ENCODE measurements around the gene HSD17B3. TPM values are rescaled to one million over a fixed set of nuclear protein-coding genes. Genes with fewer than 3 reads are reported as not detected.
"Not testable (repeated sequence)": the region's sequence is repeated elsewhere in the genome, so short reads cannot be mapped to it uniquely, and the experiment has no call there.

The HSD17B3 gene
- total RNA-seq, 2 donors from 2014 or later = 1.4 to 4.9 TPM

DNA sequence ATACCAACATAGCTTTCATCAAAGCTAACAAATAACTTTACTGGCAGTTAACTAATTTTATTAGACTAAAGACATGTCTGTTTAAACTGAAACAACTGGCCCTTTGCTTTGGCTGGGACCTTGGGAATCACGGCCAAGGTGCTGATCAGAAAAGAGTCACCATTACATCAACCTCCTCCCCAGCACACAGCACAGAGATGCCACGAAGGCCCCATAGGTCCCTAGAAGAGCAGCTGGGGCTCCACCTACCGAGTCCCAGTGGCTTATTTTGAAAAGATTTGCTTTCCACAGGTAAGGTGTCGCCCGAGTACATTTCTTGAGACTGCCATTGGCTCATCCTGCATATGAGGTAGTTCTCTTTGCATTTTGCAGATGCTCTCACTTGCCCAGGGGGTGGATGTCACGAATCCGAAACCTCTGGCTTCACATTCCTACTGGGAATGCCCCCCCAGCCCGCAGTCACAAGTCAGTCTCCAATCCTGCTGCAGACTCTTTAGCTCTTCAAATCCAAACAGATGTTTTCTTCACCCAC is 18.8 kb upstream of the HSD17B3 start:
- H3K36me3 ChIP-seq = peaks cover 8% of the 10 kb centered on the region
- no peak for TF ChIP-seq CTCF (IDR thresholded peaks at IDR 0.05)
- no peaks in the 10 kb centered on the region for H3K4me1 ChIP-seq (ENCODE audit: control insufficient read depth in 1 of 2, low read depth in 2 of 2)
- no peaks in the 10 kb centered on the region for H3K9me3 ChIP-seq
- DNase-seq (ENCODE audit: low spot score) = no peak
- no peaks in the 10 kb centered on the region for H3K27me3 ChIP-seq (replicated peaks; ENCODE audit: insufficient read depth)
- ATAC-seq (ENCODE audit: insufficient number of reproducible peaks, low FRiP score, low read depth) = no peak
- H3K27ac ChIP-seq = no peak overlapping the region
- H3K4me3 ChIP-seq = no peak overlapping the region

GRCh38 chr9:96318921-96319565 is 17.1 kb upstream of the HSD17B3 start:
- no peak for ATAC-seq (ENCODE audit: insufficient number of reproducible peaks, low FRiP score, low read depth)
- H3K27me3 ChIP-seq (replicated peaks; ENCODE audit: insufficient read depth) = no peaks in the 10 kb centered on the region
- no peaks in the 10 kb centered on the region for H3K9me3 ChIP-seq
- peaks cover 8% of the 10 kb centered on the region for H3K36me3 ChIP-seq
- no peaks in the 10 kb centered on the region for H3K4me1 ChIP-seq (ENCODE audit: control insufficient read depth in 1 of 2, low read depth in 2 of 2)
- no peak overlapping the region for H3K4me3 ChIP-seq
- H3K27ac ChIP-seq = no peak overlapping the region
- no peak for DNase-seq (ENCODE audit: low spot score)
- no peak for TF ChIP-seq CTCF (IDR thresholded peaks at IDR 0.05)

DNA sequence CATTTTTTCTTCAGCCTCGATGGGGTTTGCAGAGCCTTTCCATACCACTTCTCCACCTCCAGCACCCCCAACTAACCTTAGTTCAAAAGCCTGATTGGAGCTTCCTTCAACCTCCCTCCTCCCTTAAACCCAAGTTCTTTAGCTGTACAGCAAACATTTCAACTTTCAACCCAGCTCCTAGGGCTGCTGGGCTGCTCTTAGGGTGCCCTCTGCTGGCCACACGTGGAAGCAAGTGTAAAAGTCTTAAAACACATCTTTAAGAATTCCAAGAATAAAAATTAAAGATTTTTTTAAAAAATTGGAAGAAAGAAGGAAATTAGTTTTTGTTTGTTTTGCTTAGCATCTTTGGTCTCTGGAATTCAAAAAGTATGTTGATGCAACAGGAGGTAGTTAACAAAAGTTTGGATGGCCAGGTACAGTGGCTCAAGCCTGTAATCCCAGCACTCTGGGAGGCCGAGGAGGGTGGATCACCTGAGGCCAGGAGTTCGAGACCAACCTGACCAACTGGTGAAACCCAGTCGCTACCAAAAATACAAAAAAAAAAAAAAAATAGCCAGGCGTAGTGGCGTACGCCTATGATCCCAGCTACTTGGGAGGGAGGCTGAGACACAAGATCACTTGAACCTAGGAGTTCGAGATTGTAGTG is 15.5 kb upstream of the HSD17B3 start:
- Histone ChIP-seq H3K27me3 (replicated peaks; ENCODE audit: insufficient read depth) (no peaks in the 10 kb centered on the region), H3K27ac (no peak overlapping the region), H3K36me3 (peaks cover 8% of the 10 kb centered on the region), H3K4me3 (no peak overlapping the region), H3K9me3 (no peaks in the 10 kb centered on the region), H3K4me1 (ENCODE audit: control insufficient read depth in 1 of 2, low read depth in 2 of 2) (no peaks in the 10 kb centered on the region)
- peak; percentile 74 for TF ChIP-seq CTCF (IDR thresholded peaks at IDR 0.05)
- DNase-seq (ENCODE audit: low spot score) (no peak), ATAC-seq (ENCODE audit: insufficient number of reproducible peaks, low FRiP score, low read depth) (no peak)

GRCh38 chr9:96309850-96310249 is 7.9 kb upstream of the HSD17B3 start:
- no peaks in the 10 kb centered on the region for H3K4me1 ChIP-seq (ENCODE audit: control insufficient read depth in 1 of 2, low read depth in 2 of 2)
- H3K9me3 ChIP-seq = no peaks in the 10 kb centered on the region
- DNase-seq (ENCODE audit: low spot score) (no peak), ATAC-seq (ENCODE audit: insufficient number of reproducible peaks, low FRiP score, low read depth) (no peak)
- no peak overlapping the region for H3K4me3 ChIP-seq
- no peak for TF ChIP-seq CTCF (IDR thresholded peaks at IDR 0.05)
- no peaks in the 10 kb centered on the region for H3K36me3 ChIP-seq
- H3K27ac ChIP-seq = no peak overlapping the region
- H3K27me3 ChIP-seq (replicated peaks; ENCODE audit: insufficient read depth) = no peaks in the 10 kb centered on the region

- H3K27me3 ChIP-seq (replicated peaks; ENCODE audit: insufficient read depth); H3K4me1 ChIP-seq (ENCODE audit: control insufficient read depth in 1 of 2, low read depth in 2 of 2); H3K9me3 ChIP-seq; H3K4me3 ChIP-seq; H3K27ac ChIP-seq; H3K36me3 ChIP-seq; DNase-seq (ENCODE audit: low spot score); ATAC-seq (ENCODE audit: insufficient number of reproducible peaks, low FRiP score, low read depth): not testable (repeated sequence)
Measured at GRCh38 chr9:96306958-96307357, 5.0 kb upstream of the HSD17B3 start.
